Type B pancreatic cell (in vitro differentiated cells): Measurements from ENCODE around the gene ARHGAP20. TPM values are rescaled to one million over a fixed set of nuclear protein-coding genes. Genes with fewer than 3 reads are reported as not detected.

Experiments used
- DNase-seq: peaks from one replicate; pipeline ENCODE4 v3.0.0; 2021; ENCODE audit warnings: mixed read lengths; ENCODE audit not compliant: unreplicated experiment; ENCODE audit errors: extremely low spot score
- H3K27ac Mint-ChIP-seq: 2 replicates; pipeline ENCODE4 v1.8.0; 2021; ENCODE audit warnings: mild to moderate bottlenecking, mixed read lengths
- H3K27me3 Mint-ChIP-seq: 2 replicates; pipeline ENCODE4 v1.8.0; 2021; ENCODE audit warnings: mixed read lengths
- H3K36me3 Mint-ChIP-seq: 2 replicates; pipeline ENCODE4 v1.8.0; 2021; ENCODE audit warnings: mixed read lengths
- H3K4me1 Mint-ChIP-seq: one replicate; pipeline ENCODE4 v1.8.0; 2021; ENCODE audit warnings: mixed read lengths; ENCODE audit not compliant: unreplicated experiment
- H3K4me3 Mint-ChIP-seq: 2 replicates; pipeline ENCODE4 v1.8.0; 2021; ENCODE audit warnings: mild to moderate bottlenecking, mixed read lengths
- H3K9me3 Mint-ChIP-seq: 2 replicates; pipeline ENCODE4 v1.8.0; 2021; ENCODE audit warnings: mixed read lengths
- total RNA-seq: library from RNA; stranded (reverse); gene quantifications from 2 replicates; pipeline ENCODE4 v1.2.1, GENCODE V29; 2021; ENCODE audit warnings: low replicate concordance
- TF ChIP-seq, protein P1 (sequence below): fragments of 200-600 bp; sonication (generic); conservative IDR thresholded peaks from 2 replicates; pipeline ENCODE4 v1.5.0; 2021; ENCODE audit warnings: antibody characterized with exemption, mild to moderate bottlenecking

The ARHGAP20 gene
- total RNA-seq, 1 donor from 2014 or later = 5.1 TPM

DNA sequence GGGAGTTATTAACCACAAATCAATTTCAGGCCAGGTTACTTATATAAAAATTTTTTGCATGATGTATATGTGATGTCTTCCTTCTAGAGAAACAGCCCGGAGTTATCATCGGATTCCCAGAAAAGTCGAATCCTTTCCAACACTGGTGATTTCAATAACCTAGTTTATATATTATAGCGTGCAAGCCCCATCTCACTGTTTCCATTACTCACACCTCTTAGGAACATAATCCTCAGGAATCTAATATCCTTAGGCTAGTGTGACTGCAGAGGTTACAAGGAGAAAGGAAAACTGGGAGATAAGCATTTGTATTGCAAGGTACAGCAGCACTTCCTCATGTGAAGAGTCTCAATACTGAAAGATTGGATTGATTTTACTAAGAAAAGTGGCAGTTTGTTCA is 20.3 kb downstream of the ARHGAP20 start:
- Mint-ChIP-seq H3K4me1 (no peaks in the 10 kb centered on the region), H3K4me3 (no peak overlapping the region), H3K27ac (no peak overlapping the region), H3K27me3 (peaks cover 8% of the 10 kb centered on the region), H3K36me3 (no peaks in the 10 kb centered on the region), H3K9me3 (no peaks in the 10 kb centered on the region)
- TF ChIP-seq, protein P1, sequence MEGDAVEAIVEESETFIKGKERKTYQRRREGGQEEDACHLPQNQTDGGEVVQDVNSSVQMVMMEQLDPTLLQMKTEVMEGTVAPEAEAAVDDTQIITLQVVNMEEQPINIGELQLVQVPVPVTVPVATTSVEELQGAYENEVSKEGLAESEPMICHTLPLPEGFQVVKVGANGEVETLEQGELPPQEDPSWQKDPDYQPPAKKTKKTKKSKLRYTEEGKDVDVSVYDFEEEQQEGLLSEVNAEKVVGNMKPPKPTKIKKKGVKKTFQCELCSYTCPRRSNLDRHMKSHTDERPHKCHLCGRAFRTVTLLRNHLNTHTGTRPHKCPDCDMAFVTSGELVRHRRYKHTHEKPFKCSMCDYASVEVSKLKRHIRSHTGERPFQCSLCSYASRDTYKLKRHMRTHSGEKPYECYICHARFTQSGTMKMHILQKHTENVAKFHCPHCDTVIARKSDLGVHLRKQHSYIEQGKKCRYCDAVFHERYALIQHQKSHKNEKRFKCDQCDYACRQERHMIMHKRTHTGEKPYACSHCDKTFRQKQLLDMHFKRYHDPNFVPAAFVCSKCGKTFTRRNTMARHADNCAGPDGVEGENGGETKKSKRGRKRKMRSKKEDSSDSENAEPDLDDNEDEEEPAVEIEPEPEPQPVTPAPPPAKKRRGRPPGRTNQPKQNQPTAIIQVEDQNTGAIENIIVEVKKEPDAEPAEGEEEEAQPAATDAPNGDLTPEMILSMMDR = no peak
- DNase-seq = no peak

- TF ChIP-seq, protein P1 = no peak
- Mint-ChIP-seq H3K27ac (no peak overlapping the region), H3K4me3 (no peak overlapping the region)
Measured at GRCh38 chr11:110689306-110689705, 22.9 kb downstream of the ARHGAP20 start.

DNA sequence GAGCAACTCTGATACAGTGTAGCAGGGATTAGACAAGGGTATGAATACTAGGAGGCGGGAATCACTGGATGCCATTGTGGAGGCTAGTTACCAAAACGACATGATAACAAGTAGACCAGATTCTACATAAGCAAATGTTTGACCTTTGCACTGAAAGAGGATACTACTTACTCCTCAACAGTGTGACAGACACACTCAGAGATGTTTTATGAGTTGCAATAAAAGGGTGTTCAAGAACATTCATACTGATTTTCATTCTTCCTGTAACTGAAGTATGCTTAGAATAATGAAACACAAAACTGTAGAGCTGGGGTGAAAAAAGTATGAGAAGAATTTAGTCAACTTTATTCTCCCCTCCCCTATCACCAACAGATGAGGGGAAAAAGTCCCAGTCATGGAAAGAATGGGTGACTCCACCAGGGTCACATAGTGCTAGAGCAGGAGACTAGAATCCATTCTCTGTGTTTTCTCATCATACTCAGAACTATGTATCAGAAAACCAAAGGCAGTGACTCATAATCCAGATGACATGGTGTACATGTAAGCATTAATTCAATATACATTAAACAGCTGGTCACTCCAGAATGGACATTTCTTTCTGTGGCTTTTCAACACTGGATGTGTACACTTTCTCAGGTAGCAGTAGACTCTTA is 32.8 kb downstream of the ARHGAP20 start:
- Mint-ChIP-seq H3K27ac (no peak overlapping the region), H3K36me3 (no peaks in the 10 kb centered on the region), H3K4me3 (no peak overlapping the region), H3K4me1 (no peaks in the 10 kb centered on the region), H3K9me3 (no peaks in the 10 kb centered on the region), H3K27me3 (no peaks in the 10 kb centered on the region)
- TF ChIP-seq, protein P1 = no peak
- DNase-seq = no peak

More at GRCh38 chr11:110689306-110689705, 22.9 kb downstream of the ARHGAP20 start:
- Mint-ChIP-seq H3K27me3 (peaks cover 6% of the 10 kb centered on the region), H3K36me3 (no peaks in the 10 kb centered on the region), H3K9me3 (no peaks in the 10 kb centered on the region), H3K4me1 (no peaks in the 10 kb centered on the region)
- no peak for DNase-seq

DNA sequence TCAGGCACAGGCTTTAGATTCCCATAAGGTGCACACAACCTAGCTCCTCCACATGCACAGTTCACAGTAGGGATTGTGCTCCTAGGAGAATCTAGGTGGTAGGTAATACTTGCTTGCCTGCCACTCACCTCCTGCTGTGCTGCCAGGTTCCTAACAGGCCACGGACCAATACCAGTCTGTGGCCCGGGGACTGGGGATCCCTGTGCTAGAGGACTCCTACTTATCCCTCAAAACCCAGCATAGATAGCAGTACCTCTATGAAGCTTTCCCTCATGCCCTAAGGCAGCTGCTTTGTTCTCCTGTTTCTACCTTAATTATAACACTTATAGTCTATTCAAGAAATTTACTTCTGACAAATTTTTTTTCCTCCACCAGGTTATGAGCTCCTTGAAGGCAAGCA is 36.7 kb downstream of the ARHGAP20 start:
- Mint-ChIP-seq H3K9me3 (no peaks in the 10 kb centered on the region), H3K27ac (no peak overlapping the region), H3K4me3 (no peak overlapping the region), H3K4me1 (no peaks in the 10 kb centered on the region), H3K27me3 (no peaks in the 10 kb centered on the region), H3K36me3 (no peaks in the 10 kb centered on the region)
- TF ChIP-seq, protein P1 = no peak
- no peak for DNase-seq

DNA sequence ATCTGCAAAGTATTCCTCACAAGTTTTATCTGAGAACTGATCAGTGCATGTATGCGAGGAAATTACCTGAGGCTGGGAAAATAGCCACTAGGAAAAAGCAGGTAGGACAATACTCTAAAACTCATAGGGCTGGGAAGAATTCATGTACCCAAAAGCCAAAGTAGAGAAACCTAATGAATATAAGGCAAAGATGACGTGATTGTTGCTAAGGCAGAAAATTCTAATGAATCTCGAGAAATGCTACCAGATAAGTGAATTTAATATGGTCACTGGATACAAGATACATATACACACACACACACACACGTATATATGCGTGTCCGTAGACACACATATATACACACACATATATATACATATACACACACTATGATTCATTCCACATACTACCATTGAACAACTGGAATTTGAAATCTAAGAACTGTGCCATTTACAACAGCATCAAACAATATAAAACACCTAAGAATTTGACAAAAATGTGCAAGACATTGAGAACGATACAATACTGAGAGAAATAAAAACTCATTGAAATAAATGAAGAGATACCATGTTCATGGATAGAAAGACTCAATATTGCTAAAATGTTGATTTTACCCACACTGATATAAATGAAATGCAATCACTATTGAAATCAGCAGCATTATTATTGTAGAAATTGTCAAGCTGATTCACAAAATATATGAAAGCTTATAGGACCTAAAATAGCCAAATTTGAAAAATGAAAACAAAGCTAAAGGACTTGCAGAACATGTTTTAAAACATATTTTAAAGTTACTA is 46.4 kb downstream of the ARHGAP20 start:
- peaks cover 5% of the 10 kb centered on the region for H3K9me3 Mint-ChIP-seq
- H3K4me3 Mint-ChIP-seq = no peak overlapping the region
- peaks cover 4% of the 10 kb centered on the region for H3K36me3 Mint-ChIP-seq
- TF ChIP-seq, protein P1 = no peak
- H3K27me3 Mint-ChIP-seq = no peaks in the 10 kb centered on the region
- no peak for DNase-seq
- H3K4me1 Mint-ChIP-seq = no peaks in the 10 kb centered on the region
- H3K27ac Mint-ChIP-seq = no peak overlapping the region
